D721Med (cell line): Measurements from ENCODE around the gene KCNE5.
"Not testable (repeated sequence)": the region's sequence is repeated elsewhere in the genome, so short reads cannot be mapped to it uniquely, and the experiment has no call there.

Experiments
- DNase-seq: peaks from one replicate; pipeline ENCODE4 v3.0.0; 2011; ENCODE audit warnings: low spot score; ENCODE audit not compliant: insufficient read length
- FAIRE-seq: peaks from 2 replicates; lab custom pipeline; 2011; peaks lifted over from hg19 to GRCh38; lab: Jason Lieb, UNC
- TF ChIP-seq, protein P1 (sequence below): IDR thresholded peaks from 2 replicates; pipeline ENCODE4 v1.5.1; 2012; ENCODE audit warnings: mild to moderate bottlenecking, control low read depth; ENCODE audit not compliant: insufficient read depth; ENCODE audit errors: missing control alignments

The KCNE5 gene, protein sequence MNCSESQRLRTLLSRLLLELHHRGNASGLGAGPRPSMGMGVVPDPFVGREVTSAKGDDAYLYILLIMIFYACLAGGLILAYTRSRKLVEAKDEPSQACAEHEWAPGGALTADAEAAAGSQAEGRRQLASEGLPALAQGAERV

DNA sequence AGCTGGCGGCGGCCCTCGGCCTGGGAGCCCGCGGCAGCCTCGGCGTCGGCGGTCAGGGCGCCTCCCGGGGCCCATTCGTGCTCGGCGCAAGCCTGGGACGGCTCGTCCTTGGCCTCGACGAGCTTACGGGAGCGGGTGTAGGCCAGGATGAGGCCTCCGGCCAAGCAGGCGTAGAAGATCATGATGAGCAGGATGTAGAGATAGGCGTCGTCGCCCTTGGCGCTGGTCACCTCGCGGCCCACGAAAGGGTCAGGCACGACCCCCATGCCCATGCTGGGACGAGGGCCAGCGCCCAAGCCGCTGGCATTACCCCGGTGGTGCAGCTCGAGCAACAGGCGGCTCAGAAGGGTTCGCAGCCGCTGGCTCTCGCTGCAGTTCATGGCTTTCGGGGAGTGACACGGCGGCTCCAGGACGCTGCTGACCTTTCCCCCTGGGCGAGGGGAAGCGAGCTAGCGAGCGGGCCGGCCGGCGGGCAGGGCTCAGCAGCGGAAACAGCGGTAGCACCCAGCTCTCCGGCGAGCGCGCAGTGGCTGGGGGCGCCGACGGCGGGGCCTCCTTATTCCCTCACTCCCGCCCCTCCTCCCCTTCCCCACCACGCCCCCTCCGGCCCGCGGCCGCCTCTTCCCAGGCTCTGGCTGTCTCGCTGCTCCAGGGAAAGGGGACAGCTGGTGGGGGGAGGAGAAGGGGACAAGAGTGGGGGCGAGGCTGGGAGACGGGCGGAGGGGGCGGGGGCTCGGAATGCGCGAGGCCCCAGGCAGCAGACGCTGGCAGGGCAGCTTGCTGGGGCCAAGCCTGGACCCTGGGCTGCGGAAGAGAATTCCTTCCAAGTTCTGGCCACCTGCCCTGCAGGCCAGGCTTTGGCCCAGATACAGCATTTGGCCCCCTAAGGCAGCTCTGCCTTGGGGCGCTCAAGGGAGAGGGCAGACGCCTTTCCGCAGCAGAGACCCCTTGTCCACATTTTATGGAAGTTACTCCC is at the start of gene KCNE5:
KCNE5 (minus strand) TSS at position 532 of the 976 bp plus-strand sequence; CDS start at position 380, 152 bp downstream.
- DNase-seq (no peak), FAIRE-seq (no peak)
- TF ChIP-seq, protein P1, sequence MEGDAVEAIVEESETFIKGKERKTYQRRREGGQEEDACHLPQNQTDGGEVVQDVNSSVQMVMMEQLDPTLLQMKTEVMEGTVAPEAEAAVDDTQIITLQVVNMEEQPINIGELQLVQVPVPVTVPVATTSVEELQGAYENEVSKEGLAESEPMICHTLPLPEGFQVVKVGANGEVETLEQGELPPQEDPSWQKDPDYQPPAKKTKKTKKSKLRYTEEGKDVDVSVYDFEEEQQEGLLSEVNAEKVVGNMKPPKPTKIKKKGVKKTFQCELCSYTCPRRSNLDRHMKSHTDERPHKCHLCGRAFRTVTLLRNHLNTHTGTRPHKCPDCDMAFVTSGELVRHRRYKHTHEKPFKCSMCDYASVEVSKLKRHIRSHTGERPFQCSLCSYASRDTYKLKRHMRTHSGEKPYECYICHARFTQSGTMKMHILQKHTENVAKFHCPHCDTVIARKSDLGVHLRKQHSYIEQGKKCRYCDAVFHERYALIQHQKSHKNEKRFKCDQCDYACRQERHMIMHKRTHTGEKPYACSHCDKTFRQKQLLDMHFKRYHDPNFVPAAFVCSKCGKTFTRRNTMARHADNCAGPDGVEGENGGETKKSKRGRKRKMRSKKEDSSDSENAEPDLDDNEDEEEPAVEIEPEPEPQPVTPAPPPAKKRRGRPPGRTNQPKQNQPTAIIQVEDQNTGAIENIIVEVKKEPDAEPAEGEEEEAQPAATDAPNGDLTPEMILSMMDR, result no peak

DNA sequence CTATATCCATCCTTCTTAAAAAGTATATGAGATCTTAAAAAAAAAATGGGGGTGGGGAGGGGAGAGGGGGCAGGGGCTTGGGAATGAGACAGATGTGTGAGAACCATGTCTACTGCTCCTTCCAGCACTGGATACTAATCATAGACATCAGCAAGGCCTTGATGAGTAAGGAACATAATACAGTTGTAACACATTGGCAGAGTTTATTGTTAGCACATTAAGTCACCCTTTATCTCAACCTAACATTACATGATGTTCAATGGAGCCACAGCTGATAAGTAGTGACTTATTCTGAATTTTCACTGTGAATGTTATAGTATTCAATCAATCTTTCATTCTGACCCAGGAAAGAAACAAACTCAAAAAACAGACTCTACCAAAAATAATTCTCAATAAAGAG is 47.3 kb upstream of the KCNE5 start:
- TF ChIP-seq, protein P1, result no peak
- DNase-seq (no peak), FAIRE-seq (no peak)

DNA sequence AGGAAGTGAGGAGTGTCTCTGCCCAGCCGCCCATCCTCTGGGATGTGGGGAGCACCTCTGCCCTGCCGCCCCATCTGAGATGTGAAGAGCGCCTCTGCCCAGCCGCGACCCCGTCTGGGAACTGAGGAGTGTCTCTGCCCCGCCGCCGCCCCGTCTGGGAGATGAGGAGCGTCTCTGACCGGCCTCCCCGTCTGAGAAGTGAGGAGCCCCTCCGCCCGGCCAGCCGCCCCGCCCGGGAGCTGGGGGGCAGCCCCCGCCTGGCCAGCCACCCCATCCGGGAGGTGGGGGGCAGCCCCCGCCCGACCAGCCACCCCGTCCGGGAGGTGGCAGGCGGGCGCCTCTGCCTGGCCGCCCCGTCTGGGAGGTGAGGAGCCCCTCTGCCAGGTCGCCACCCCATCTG is 46.2 kb upstream of the KCNE5 start:
- not testable (repeated sequence) for DNase-seq, FAIRE-seq

DNA sequence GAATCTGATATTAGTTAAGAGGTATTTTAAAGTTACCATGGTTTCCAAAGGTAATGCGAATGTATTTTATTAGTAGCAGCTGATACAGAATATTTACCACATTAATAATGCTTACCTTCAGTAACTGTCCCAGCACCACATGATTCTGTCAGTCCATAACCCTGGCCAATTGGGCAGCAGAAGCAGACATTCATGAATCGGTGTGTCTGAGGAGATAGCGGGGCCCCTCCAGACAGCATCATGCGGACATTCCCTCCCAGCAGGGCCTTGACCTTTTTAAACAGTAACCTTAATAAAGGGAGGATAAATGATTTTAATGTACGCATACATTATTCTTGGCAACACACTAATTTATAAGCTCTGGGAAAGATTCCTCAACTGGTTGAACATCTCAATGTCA is 43.0 kb upstream of the KCNE5 start:
- TF ChIP-seq, protein P1, result no peak
- no peak for FAIRE-seq
- DNase-seq, result no peak

DNA sequence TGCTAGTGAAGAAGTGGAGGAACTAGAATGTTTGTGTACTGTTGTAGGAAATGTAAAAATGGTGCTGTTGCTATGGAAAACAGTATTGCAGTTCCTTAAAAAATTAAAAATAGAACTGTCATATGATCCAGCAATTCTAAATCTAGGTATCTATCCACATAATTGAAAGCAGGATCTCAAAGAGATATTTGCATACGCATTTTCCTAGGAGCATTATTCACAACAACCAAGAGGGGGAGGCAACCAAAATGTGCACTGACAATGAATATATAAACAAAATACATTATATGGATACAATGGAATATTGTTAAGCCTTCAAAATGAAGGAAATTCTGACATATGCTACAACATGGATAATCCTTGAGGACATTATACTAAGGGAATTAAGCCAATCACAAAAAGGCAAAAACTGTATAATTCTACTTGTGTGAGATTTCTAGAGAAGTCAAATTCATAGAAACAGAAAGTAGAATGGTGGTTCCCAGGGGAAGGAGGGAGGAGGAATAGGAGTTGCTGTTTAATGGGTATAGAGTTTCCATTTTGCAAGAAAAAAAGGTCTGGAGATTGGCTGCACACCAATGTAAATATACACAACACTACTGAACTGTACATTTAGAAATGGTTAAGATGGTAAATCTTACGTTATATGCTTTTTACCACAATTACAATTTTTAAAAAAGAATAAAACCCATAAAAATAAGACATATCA is 35.6 kb upstream of the KCNE5 start:
- TF ChIP-seq, protein P1, result no peak
- no peak for DNase-seq
- no peak for FAIRE-seq

DNA sequence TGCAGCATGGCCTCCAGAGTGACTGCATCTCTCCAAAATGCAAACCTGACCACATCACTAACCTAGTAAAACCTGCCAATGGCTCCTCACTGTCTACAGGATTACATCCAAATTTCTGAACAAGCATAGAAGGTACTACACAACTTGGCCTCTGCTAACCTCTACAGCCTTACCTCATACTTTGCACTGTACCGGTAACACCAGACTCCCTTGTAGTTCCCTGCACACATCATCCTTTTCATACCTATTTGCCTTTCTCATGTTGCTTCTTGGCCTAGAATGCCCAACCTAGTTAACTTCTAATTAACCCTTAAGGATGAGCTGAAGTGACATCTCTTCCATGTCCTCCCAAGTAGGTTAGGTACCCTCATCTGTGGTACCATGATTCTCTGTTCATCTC is 33.4 kb upstream of the KCNE5 start:
- TF ChIP-seq, protein P1, result no peak
- FAIRE-seq, result no peak
- no peak for DNase-seq

DNA sequence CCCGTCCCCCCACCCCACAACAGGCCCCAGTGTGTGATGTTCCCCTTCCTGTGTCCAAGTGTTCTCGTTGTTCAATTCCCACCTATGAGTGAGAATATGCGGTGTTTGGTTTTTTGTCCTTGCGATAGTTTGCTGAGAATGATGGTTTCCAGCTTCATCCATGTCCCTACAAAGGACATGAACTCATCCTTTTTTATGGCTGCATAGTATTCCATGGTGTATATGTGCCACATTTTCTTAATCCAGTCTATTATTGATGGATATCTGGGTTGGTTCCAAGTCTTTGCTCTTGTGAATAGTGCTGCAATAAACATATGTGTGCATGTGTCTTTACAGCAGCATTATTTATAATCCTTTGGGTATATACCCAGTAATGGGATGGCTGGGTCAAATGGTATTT is 32.4 kb upstream of the KCNE5 start:
- not testable (repeated sequence) for FAIRE-seq, DNase-seq
